K562 (cell line): ENCODE results near the gene RNF213. TPM values are rescaled to one million over a fixed set of nuclear protein-coding genes. Genes with fewer than 3 reads are reported as not detected.

ENCODE experiments used
- ATAC-seq: fragments of 200-7000 bp; cut with Tn5 transposase; 3 replicates; pipeline ENCODE4 v1.9.1; 2020; ENCODE audit warnings: moderate library complexity
- BruUV-seq: library from RNA; stranded (reverse); fragments of 400-500 nt; replicated peaks from 2 replicates; lab custom pipeline; 2021; lab: Mats Ljungman, UMichigan
- CTCF ChIA-PET: fragments of 300-600 bp; formaldehyde crosslinking; extraction: SDS; loops from one replicate; lab custom pipeline; 2021; ENCODE audit warnings: low intra/inter-chr PET ratio; lab: Yijun Ruan, JAX
- POLR2A ChIA-PET: fragments of 300-600, 350-650 bp; sonication (Branson Sonifier 250); formaldehyde crosslinking; extraction: SDS; loops from one replicate; lab custom pipeline; 2021; ENCODE audit warnings: antibody characterized with exemption, inconsistent platforms; lab: Yijun Ruan, JAX
- DNase-seq, 4 experiments: peaks; one replicate each; pipeline versions ENCODE4 v3.0.0 to v3.0.0-alpha.2; 2011 to 2018; ENCODE audit warnings: low spot score in 3 of 4, mixed read lengths in 3 of 4; ENCODE audit errors: extremely low read depth in 1 of 4
- FAIRE-seq: peaks from 2 replicates; lab custom pipeline; 2011; peaks lifted over from hg19 to GRCh38; lab: Jason Lieb, UNC
- H2AFZ ChIP-seq: 2 replicates; pipeline ENCODE4 v1.6.0; 2011; ENCODE audit warnings: low read depth, low read length, control low read depth, inconsistent platforms
- H3K27ac ChIP-seq: fragments of 200-600 bp; 3 replicates; pipeline ENCODE4 v1.8.0; 2011; ENCODE audit warnings: low read depth, mild to moderate bottlenecking, control low read depth, inconsistent platforms, low read length, moderate library complexity, mixed read lengths; ENCODE audit errors: extremely low read depth
- H3K27me3 ChIP-seq, 2 experiments: fragments of 300-600 bp in 1 of 2; 2 replicates in 1 of 2; 3 replicates in 1 of 2; pipeline versions ENCODE4 v1.6.0 to v1.8.0; 2011; ENCODE audit warnings: inconsistent platforms in 2 of 2, low read length in 2 of 2, mild to moderate bottlenecking in 1 of 2, mixed read lengths in 1 of 2, moderate library complexity in 1 of 2; ENCODE audit not compliant: control insufficient read depth in 2 of 2, insufficient read depth in 2 of 2
- H3K36me3 ChIP-seq: fragments of 300-600 bp; 3 replicates; pipeline ENCODE4 v1.8.0; 2011; ENCODE audit warnings: mild to moderate bottlenecking, low read length, inconsistent platforms; ENCODE audit not compliant: control insufficient read depth, insufficient read depth
- H3K4me1 ChIP-seq, 2 experiments: fragments of 200-600 bp in 1 of 2; replicated peaks in 1 of 2; 2 replicates in 1 of 2; 3 replicates in 1 of 2; pipeline versions ENCODE4 v1.5.1 to v1.8.0; 2011; ENCODE audit warnings: inconsistent platforms in 2 of 2, low read length in 2 of 2, mild to moderate bottlenecking in 1 of 2, mixed read lengths in 1 of 2, moderate library complexity in 1 of 2; ENCODE audit not compliant: control insufficient read depth in 2 of 2, insufficient read depth in 2 of 2
- H3K4me2 ChIP-seq: 2 replicates; pipeline ENCODE4 v1.6.1; 2011; ENCODE audit warnings: low read length, control low read depth, inconsistent platforms, mixed read lengths; ENCODE audit not compliant: insufficient read depth
- H3K4me3 ChIP-seq: fragments of 200-600 bp; sonication (generic), shearing (Covaris generic); 2 replicates; pipeline ENCODE4 v1.5.1; 2016; ENCODE audit warnings: control low read depth, inconsistent platforms
- H3K79me2 ChIP-seq: fragments of 200-600 bp; 3 replicates; pipeline ENCODE4 v1.8.0; 2011; ENCODE audit warnings: low read length, inconsistent platforms; ENCODE audit not compliant: control insufficient read depth, insufficient read depth
- H3K9ac ChIP-seq, 2 experiments: 2 replicates each; pipeline versions ENCODE4 v1.6.0 to v1.6.1; 2011; ENCODE audit warnings: low read depth in 2 of 2, low read length in 2 of 2, control low read depth in 1 of 2, inconsistent platforms in 1 of 2, mild to moderate bottlenecking in 1 of 2, mixed read lengths in 1 of 2; ENCODE audit not compliant: insufficient read depth in 1 of 2
- H3K9me1 ChIP-seq: one replicate; pipeline ENCODE4 v1.6.0; 2011; ENCODE audit warnings: inconsistent platforms, mild to moderate bottlenecking, low read length, moderate library complexity; ENCODE audit not compliant: control insufficient read depth, insufficient read depth
- H3K9me3 ChIP-seq: replicated peaks from 2 replicates; pipeline ENCODE4 v1.5.1; 2011; ENCODE audit warnings: low read depth, low read length, inconsistent platforms; ENCODE audit not compliant: control insufficient read depth, insufficient read depth
- H4K20me1 ChIP-seq: replicated peaks from 2 replicates; pipeline ENCODE4 v1.6.1; 2011; ENCODE audit warnings: low read length, inconsistent platforms, mixed read lengths; ENCODE audit not compliant: control insufficient read depth, insufficient read depth
- AFF1 ChIP-seq, 2 experiments: fragments of 450-650 bp; IDR thresholded peaks; 2 replicates each; pipeline ENCODE4 v1.6.1; 2018; ENCODE audit warnings: mild to moderate bottlenecking in 2 of 2, low read depth in 1 of 2; ENCODE audit not compliant: partially characterized antibody in 2 of 2
- ARHGAP35 ChIP-seq: fragments of 450-650 bp; IDR thresholded peaks from 2 replicates; pipeline ENCODE4 v1.6.1; 2018; ENCODE audit not compliant: partially characterized antibody
- BRD4 ChIP-seq: fragments of 200-600 bp; sonication (generic); IDR thresholded peaks from 2 replicates; pipeline ENCODE4 v1.6.1; 2017; ENCODE audit warnings: inconsistent platforms
- ESRRA ChIP-seq: fragments of 450-650 bp; IDR thresholded peaks from 2 replicates; pipeline ENCODE4 v1.6.1; 2014; ENCODE audit warnings: low read depth, mild to moderate bottlenecking, moderate library complexity, borderline replicate concordance
- POLR2AphosphoS5 ChIP-seq: IDR thresholded peaks from 2 replicates; pipeline ENCODE4 v1.6.1; 2011; ENCODE audit warnings: mild to moderate bottlenecking, low read depth, low read length, moderate library complexity; ENCODE audit not compliant: control insufficient read depth, insufficient read depth
- SMARCE1 ChIP-seq: fragments of 450-650 bp; IDR thresholded peaks from 2 replicates; pipeline ENCODE4 v1.7.1; 2016; ENCODE audit warnings: mild to moderate bottlenecking
- STAG1 ChIP-seq: sonication (generic); formaldehyde crosslinking; IDR thresholded peaks from 2 replicates; pipeline ENCODE4 v1.5.0; 2020; ENCODE audit warnings: missing genetic modification reagents, borderline replicate concordance
- TSHZ1 ChIP-seq: fragments of 250-450 bp; sonication (Bioruptor Pico); IDR thresholded peaks from 2 replicates; pipeline ENCODE4 v1.4.0; 2020; ENCODE audit warnings: mild to moderate bottlenecking, moderate library complexity
- ZNF217 ChIP-seq: sonication (generic); formaldehyde crosslinking; IDR thresholded peaks from 2 replicates; pipeline ENCODE4 v1.8.0; 2022; ENCODE audit warnings: mild to moderate bottlenecking, missing genetic modification reagents
- WGBS: fragments of 100-300 bp; shearing (Covaris generic); methylation state at CpG from one replicate; pipeline ENCODE4 v1.1.6; 2016; ENCODE audit warnings: low coverage, mixed read lengths; ENCODE audit not compliant: insufficient coverage; ENCODE audit errors: missing lambda C conversion rate; 5-methylcytosine and 5-hydroxymethylcytosine counted together
- in situ Hi-C: fragments of 300-500 bp; cut with MboI; formaldehyde crosslinking; loops from 4 replicates; pipeline ENCODE4 v1.15.0; 2018; ENCODE audit warnings: inconsistent platforms, mixed read lengths
- intact Hi-C: fragments of 100-400 bp; cut with micrococcal nuclease; formaldehyde crosslinking; loops from 2 replicates; pipeline ENCODE4 v1.14.2; 2022
- polyA plus RNA-seq, 8 experiments: library from polyadenylated mRNA; depleted of rRNA in 4 of 8; stranded (reverse) in 5 of 8; unstranded in 3 of 8; fragments of >200 nt; fragmentation: Nextera tagmentation in 2 of 8; fragmentation: Illumina TruSeq in 1 of 8; extraction: Ambion mirVana in 2 of 8; extraction: Trizol in 1 of 8; gene quantifications; 2 replicates each; pipeline versions ENCODE4 v1.2.1 to v1.2.3, GENCODE V29; 2011 to 2014; ENCODE audit warnings: inconsistent platforms in 1 of 8, missing spikeins in 1 of 8
- total RNA-seq, 7 experiments: library from RNA; depleted of rRNA in 6 of 7; stranded (reverse); fragments of >200 nt in 6 of 7; fragmentation: Illumina TruSeq in 2 of 7; extraction: Trizol in 2 of 7; gene quantifications; 2 replicates each; pipeline versions ENCODE4 v1.2.1 to v1.2.3, GENCODE V29; 2011 to 2021; ENCODE audit warnings: low replicate concordance in 1 of 7

Gene RNF213
- total and polyA plus RNA-seq, 9 of the 15 experiments (the other 6 are each of a cell fraction or from before 2014, with no cell fraction given): 5.3 to 33.6 (median 17.9) TPM

GRCh38 chr17:80316431-80316830 lies 55.8 kb downstream of the RNF213 start:
- Histone ChIP-seq H4K20me1 (no peaks in the 10 kb centered on the region), H3K4me1 (peaks cover 3 to 6% of the 10 kb centered on the region in 2 experiments; a peak in 3 of 5 replicates), H3K9me3 (no peaks in the 10 kb centered on the region), H3K27me3 (no peaks in the 10 kb centered on the region), H3K79me2 (peaks cover 4% of the 10 kb centered on the region; the same call in 2 of the 3 replicates), H2AFZ (no peak overlapping the region), H3K4me3 (no peak overlapping the region), H3K9ac (no peak overlapping the region), H3K9me1 (no peaks in the 10 kb centered on the region), H3K27ac (no peak overlapping the region), H3K4me2 (no peak overlapping the region), H3K36me3 (peaks cover 53% of the 10 kb centered on the region; the same call in 1 of the 3 replicates)
- no peak for TF ChIP-seq SMARCE1
- TF ChIP-seq ARHGAP35: no peak
- TF ChIP-seq ESRRA: no peak
- no peak for TF ChIP-seq BRD4
- no peak for TF ChIP-seq ZNF217 (CRISPR knock-in tag)
- no peak for TF ChIP-seq POLR2AphosphoS5
- no peak for TF ChIP-seq TSHZ1 (CRISPR knock-in tag)
- TF ChIP-seq AFF1 (IDR thresholded peaks at IDR 0.05; ENCODE audit: low read depth in 1 of 2, partially characterized antibody in 2 of 2): no peak
- TF ChIP-seq STAG1 (CRISPR knock-in tag): no peak
- FAIRE-seq (no peak), ATAC-seq (no peak), DNase-seq (no peak)
- ChIA-PET CTCF (no interaction called here), POLR2A (interaction anchor here (0.5 to 0.9 kb wide), 3 partner anchors 11 to 21 kb away, joined by 3 to 4 read pairs (median 3); no protein-coding TSS in a partner anchor)
- BruUV-seq: no TSS peak
- intact Hi-C loops: no loop called here
- in situ Hi-C loops: no loop called here
- WGBS: 71% methylated on average over 10 of the region's 10 CpGs
